WTC11 (cell line): ENCODE results near the gene IGFBP2. TPM values are rescaled to one million over a fixed set of nuclear protein-coding genes. Genes with fewer than 3 reads are reported as not detected.
A peak's percentile ranks its signal among the peaks of the same experiment; 100 is the strongest.

ENCODE experiments used
- ATAC-seq: fragments of 200-7000 bp; cut with Tn5 transposase; 2 replicates; pipeline ENCODE4 v1.10.0; 2021; ENCODE audit warnings: mild to moderate bottlenecking, moderate library complexity
- CTCF ChIA-PET: fragments of 300-600 bp; sonication (Branson Sonifier 250); formaldehyde crosslinking; loops from one replicate; lab custom pipeline; 2021; ENCODE audit warnings: antibody characterized with exemption; lab: Charles Lee
- POLR2A ChIA-PET: fragments of 350-600 bp; sonication (Branson Sonifier 250); formaldehyde crosslinking; loops from one replicate; lab custom pipeline; 2021; ENCODE audit warnings: antibody characterized with exemption; lab: Charles Lee
- DNase-seq: peaks from one replicate; pipeline ENCODE4 v3.0.0; 2021; ENCODE audit warnings: low spot score
- H3K27ac Mint-ChIP-seq: 2 replicates; pipeline ENCODE4 v1.8.0; 2021; ENCODE audit warnings: mixed read lengths
- H3K27me3 Mint-ChIP-seq: 2 replicates; pipeline ENCODE4 v1.8.0; 2021; ENCODE audit warnings: low read depth, mild to moderate bottlenecking, moderate library complexity, mixed read lengths
- H3K36me3 Mint-ChIP-seq: 2 replicates; pipeline ENCODE4 v1.8.0; 2021; ENCODE audit warnings: mixed read lengths
- H3K4me1 Mint-ChIP-seq: 2 replicates; pipeline ENCODE4 v1.8.0; 2022; ENCODE audit warnings: mixed read lengths
- H3K4me3 Mint-ChIP-seq: 2 replicates; pipeline ENCODE4 v1.8.0; 2021; ENCODE audit warnings: mild to moderate bottlenecking, moderate library complexity, mixed read lengths
- H3K9me3 Mint-ChIP-seq: 2 replicates; pipeline ENCODE4 v1.8.0; 2021; ENCODE audit warnings: mixed read lengths
- CREB1 ChIP-seq: sonication (generic); formaldehyde crosslinking; IDR thresholded peaks from 2 replicates; pipeline ENCODE4 v1.8.0; 2023; ENCODE audit warnings: mild to moderate bottlenecking, missing genetic modification reagents
- EMX1 ChIP-seq: fragments of 250-450 bp; sonication (Bioruptor Pico); IDR thresholded peaks from 2 replicates; pipeline ENCODE4 v1.8.0; 2021; ENCODE audit warnings: mild to moderate bottlenecking
- GABPB1 ChIP-seq: sonication (generic); formaldehyde crosslinking; IDR thresholded peaks from 2 replicates; pipeline ENCODE4 v1.8.1; 2023; ENCODE audit warnings: mild to moderate bottlenecking, missing genetic modification reagents
- GRHL2 ChIP-seq: fragments of 250-450 bp; sonication (Bioruptor Pico); IDR thresholded peaks from 2 replicates; pipeline ENCODE4 v1.8.0; 2022; ENCODE audit warnings: mild to moderate bottlenecking, moderate library complexity; ENCODE audit not compliant: insufficient replicate concordance, severe bottlenecking
- HMGA2 ChIP-seq: fragments of 250-450 bp; sonication (Bioruptor Pico); IDR thresholded peaks from 2 replicates; pipeline ENCODE4 v1.4.0; 2021; ENCODE audit warnings: mild to moderate bottlenecking, moderate library complexity
- IRF2 ChIP-seq: sonication (generic); formaldehyde crosslinking; IDR thresholded peaks from 2 replicates; pipeline ENCODE4 v1.8.0; 2022; ENCODE audit warnings: low read depth, missing genetic modification reagents, borderline replicate concordance
- JUN ChIP-seq: sonication (generic); formaldehyde crosslinking; IDR thresholded peaks from 2 replicates; pipeline ENCODE4 v1.8.0; 2023; ENCODE audit warnings: mild to moderate bottlenecking, missing genetic modification reagents
- MYBL2 ChIP-seq: sonication (generic); formaldehyde crosslinking; IDR thresholded peaks from 2 replicates; pipeline ENCODE4 v1.8.1; 2023; ENCODE audit warnings: mild to moderate bottlenecking, moderate library complexity, missing genetic modification reagents
- NFATC4 ChIP-seq: fragments of 250-450 bp; sonication (Bioruptor Pico); IDR thresholded peaks from 2 replicates; pipeline ENCODE4 v1.9.0; 2021; ENCODE audit warnings: mild to moderate bottlenecking
- NR3C1 ChIP-seq: sonication (generic); formaldehyde crosslinking; conservative IDR thresholded peaks from 2 replicates; pipeline ENCODE4 v1.8.1; 2023; ENCODE audit warnings: low read depth, mild to moderate bottlenecking, missing genetic modification reagents
- PRRX2 ChIP-seq: fragments of 250-450 bp; sonication (Bioruptor Pico); IDR thresholded peaks from 2 replicates; pipeline ENCODE4 v1.8.0; 2021; ENCODE audit warnings: mild to moderate bottlenecking
- SP1 ChIP-seq: sonication (generic); formaldehyde crosslinking; conservative IDR thresholded peaks from 2 replicates; pipeline ENCODE4 v1.8.1; 2022; ENCODE audit warnings: missing genetic modification reagents
- ZBTB21 ChIP-seq: sonication (generic); formaldehyde crosslinking; IDR thresholded peaks from 2 replicates; pipeline ENCODE4 v1.8.1; 2023; ENCODE audit warnings: mild to moderate bottlenecking, missing genetic modification reagents, borderline replicate concordance
- ZNF219 ChIP-seq: sonication (generic); formaldehyde crosslinking; IDR thresholded peaks from 2 replicates; pipeline ENCODE4 v1.8.0; 2023; ENCODE audit warnings: missing genetic modification reagents, mild to moderate bottlenecking, borderline replicate concordance
- total RNA-seq: library from RNA; stranded (reverse); gene quantifications from 3 replicates; pipeline ENCODE4 v1.2.3, GENCODE V29; 2021
- TF ChIP-seq, protein P1 (sequence below): sonication (generic); formaldehyde crosslinking; IDR thresholded peaks from 2 replicates; pipeline ENCODE4 v1.8.1; 2023; ENCODE audit warnings: mild to moderate bottlenecking, missing genetic modification reagents, moderate library complexity
- TF ChIP-seq, protein P2 (sequence below): fragments of 250-450 bp; sonication (Bioruptor Pico); IDR thresholded peaks from 2 replicates; pipeline ENCODE4 v1.9.0; 2021; ENCODE audit warnings: mild to moderate bottlenecking, borderline replicate concordance
- TF ChIP-seq, protein P3 (sequence below): sonication (generic); formaldehyde crosslinking; conservative IDR thresholded peaks from 2 replicates; pipeline ENCODE4 v1.8.1; 2022; ENCODE audit warnings: mild to moderate bottlenecking, missing genetic modification reagents
- TF ChIP-seq, protein P4 (sequence below): sonication (generic); formaldehyde crosslinking; IDR thresholded peaks from 2 replicates; pipeline ENCODE4 v1.8.0; 2023; ENCODE audit warnings: missing genetic modification reagents
- TF ChIP-seq, protein P5 (sequence below): sonication (generic); formaldehyde crosslinking; IDR thresholded peaks from 2 replicates; pipeline ENCODE4 v1.8.1; 2022; ENCODE audit warnings: mild to moderate bottlenecking, moderate library complexity, missing genetic modification reagents
- TF ChIP-seq, protein P6 (sequence below): sonication (generic); formaldehyde crosslinking; IDR thresholded peaks from 2 replicates; pipeline ENCODE4 v1.8.1; 2022; ENCODE audit warnings: missing genetic modification reagents, borderline replicate concordance

Gene IGFBP2
- total RNA-seq, 1 experiment from 2014 or later: 514 TPM

DNA sequence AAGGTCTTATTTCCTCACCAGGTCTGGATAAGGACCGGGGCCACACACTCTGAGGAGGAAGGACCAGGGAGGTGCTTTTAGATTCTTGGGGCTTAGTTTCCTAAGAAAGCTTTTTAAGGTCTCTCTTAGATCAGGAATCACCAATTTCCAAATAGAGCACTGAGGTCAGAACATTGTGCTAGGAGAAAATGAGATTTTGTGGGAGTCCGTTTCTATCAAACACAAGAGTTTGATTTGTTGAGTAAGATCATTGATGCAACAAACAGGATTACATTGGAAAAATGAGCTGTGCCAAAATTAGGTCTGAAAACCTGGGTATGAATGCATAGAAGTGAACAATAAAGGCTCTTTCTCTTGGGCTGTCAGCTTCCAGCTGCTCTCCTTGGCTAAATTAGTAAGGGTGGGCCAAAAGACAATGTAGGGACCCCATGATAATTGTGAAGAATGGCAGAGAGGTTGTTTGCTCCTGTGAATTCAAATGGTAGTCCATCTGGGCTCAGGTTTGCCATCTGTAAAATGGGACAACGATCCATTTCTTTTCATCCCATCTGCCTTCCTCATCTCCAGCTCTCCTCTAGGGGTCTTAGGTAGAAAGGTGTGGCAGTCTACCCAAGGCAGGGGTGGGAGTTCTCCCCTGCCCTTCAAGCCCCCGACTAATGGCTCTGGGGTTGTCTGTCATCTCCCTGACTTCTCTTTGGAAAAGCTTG lies 20.0 kb downstream of the IGFBP2 start (continued):
- TF ChIP-seq, protein P1, sequence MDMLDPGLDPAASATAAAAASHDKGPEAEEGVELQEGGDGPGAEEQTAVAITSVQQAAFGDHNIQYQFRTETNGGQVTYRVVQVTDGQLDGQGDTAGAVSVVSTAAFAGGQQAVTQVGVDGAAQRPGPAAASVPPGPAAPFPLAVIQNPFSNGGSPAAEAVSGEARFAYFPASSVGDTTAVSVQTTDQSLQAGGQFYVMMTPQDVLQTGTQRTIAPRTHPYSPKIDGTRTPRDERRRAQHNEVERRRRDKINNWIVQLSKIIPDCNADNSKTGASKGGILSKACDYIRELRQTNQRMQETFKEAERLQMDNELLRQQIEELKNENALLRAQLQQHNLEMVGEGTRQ: no peak

DNA sequence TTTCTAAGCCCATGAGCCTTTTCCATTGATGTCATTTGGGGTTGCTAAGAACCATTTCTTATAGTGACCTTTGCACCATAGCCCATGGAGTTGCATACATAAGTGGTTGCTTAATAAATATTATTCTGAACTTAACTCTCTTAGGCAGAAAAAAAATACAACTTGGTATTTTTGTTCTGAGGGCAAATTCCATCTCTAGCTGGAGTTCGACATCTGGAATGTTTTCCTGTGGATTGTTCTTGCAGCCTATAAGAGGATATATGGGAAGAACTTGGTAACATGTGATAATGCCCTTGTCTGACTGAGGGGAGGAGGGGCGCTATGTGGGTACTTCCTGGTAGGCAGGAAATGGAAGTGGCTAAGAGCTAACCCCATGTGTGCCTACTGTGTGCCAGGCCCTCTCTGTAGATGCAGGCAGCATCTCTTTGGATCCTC lies 20.7 kb downstream of the IGFBP2 start:
- ATAC-seq: no peak
- Mint-ChIP-seq H3K27me3 (no peaks in the 10 kb centered on the region), H3K27ac (no peak overlapping the region), H3K4me1 (peaks cover 80% of the 10 kb centered on the region), H3K36me3 (peaks cover 51% of the 10 kb centered on the region), H3K9me3 (no peaks in the 10 kb centered on the region), H3K4me3 (no peak overlapping the region)
- no peak for TF ChIP-seq NFATC4 (CRISPR knock-in tag)
- TF ChIP-seq, protein P2, sequence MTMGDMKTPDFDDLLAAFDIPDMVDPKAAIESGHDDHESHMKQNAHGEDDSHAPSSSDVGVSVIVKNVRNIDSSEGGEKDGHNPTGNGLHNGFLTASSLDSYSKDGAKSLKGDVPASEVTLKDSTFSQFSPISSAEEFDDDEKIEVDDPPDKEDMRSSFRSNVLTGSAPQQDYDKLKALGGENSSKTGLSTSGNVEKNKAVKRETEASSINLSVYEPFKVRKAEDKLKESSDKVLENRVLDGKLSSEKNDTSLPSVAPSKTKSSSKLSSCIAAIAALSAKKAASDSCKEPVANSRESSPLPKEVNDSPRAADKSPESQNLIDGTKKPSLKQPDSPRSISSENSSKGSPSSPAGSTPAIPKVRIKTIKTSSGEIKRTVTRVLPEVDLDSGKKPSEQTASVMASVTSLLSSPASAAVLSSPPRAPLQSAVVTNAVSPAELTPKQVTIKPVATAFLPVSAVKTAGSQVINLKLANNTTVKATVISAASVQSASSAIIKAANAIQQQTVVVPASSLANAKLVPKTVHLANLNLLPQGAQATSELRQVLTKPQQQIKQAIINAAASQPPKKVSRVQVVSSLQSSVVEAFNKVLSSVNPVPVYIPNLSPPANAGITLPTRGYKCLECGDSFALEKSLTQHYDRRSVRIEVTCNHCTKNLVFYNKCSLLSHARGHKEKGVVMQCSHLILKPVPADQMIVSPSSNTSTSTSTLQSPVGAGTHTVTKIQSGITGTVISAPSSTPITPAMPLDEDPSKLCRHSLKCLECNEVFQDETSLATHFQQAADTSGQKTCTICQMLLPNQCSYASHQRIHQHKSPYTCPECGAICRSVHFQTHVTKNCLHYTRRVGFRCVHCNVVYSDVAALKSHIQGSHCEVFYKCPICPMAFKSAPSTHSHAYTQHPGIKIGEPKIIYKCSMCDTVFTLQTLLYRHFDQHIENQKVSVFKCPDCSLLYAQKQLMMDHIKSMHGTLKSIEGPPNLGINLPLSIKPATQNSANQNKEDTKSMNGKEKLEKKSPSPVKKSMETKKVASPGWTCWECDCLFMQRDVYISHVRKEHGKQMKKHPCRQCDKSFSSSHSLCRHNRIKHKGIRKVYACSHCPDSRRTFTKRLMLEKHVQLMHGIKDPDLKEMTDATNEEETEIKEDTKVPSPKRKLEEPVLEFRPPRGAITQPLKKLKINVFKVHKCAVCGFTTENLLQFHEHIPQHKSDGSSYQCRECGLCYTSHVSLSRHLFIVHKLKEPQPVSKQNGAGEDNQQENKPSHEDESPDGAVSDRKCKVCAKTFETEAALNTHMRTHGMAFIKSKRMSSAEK (CRISPR knock-in tag): no peak
- no peak for TF ChIP-seq NR3C1
- no peak for TF ChIP-seq PRRX2 (CRISPR knock-in tag)
- TF ChIP-seq, protein P3, sequence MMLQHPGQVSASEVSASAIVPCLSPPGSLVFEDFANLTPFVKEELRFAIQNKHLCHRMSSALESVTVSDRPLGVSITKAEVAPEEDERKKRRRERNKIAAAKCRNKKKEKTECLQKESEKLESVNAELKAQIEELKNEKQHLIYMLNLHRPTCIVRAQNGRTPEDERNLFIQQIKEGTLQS (CRISPR knock-in tag): no peak
- no peak for TF ChIP-seq IRF2 (CRISPR knock-in tag)
- ChIA-PET CTCF (interaction anchor here (1.1 to 2.3 kb wide), 4 partner anchors 8 to 22 kb away, joined by 4 to 10 read pairs (median 6); no protein-coding TSS in a partner anchor), POLR2A (no interaction called here)
- DNase-seq: no peak

DNA sequence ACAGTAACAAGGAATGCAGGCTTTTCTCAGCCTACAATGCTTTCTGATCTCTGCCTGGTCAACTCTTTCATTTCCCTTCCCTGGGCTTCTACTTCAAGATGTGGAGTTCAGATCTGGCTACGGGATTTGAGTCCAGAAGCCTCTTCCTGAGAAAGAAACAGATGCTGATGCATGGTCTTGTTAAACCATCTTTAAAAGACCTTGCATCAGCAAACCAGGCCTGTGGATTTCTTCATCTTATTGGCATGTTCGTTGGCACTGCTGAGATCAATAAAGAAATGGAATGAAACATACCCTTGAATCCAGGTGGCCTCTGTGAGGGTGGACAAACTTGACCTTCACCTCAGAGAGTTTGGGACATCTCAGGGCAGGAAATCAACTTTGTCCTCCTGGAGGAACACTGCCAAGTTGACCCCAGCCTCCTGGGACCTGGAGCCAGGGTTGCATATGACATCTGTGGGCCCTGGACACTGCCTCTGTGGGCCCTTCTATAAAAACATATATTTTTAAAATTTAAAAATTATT lies 21.4 kb downstream of the IGFBP2 start:
- DNase-seq: no peak
- ChIA-PET POLR2A (no interaction called here), CTCF (interaction anchor here (1.0 to 2.3 kb wide), 5 partner anchors 7 to 138 kb away, joined by 3 to 10 read pairs (median 5); no protein-coding TSS in a partner anchor)
- H3K36me3 Mint-ChIP-seq: peaks cover 54% of the 10 kb centered on the region
- peaks cover 78% of the 10 kb centered on the region for H3K4me1 Mint-ChIP-seq
- no peak overlapping the region for H3K4me3 Mint-ChIP-seq
- H3K9me3 Mint-ChIP-seq: no peaks in the 10 kb centered on the region
- no peaks in the 10 kb centered on the region for H3K27me3 Mint-ChIP-seq
- TF ChIP-seq MYBL2 (CRISPR knock-in tag): no peak
- no peak for TF ChIP-seq ZNF219 (CRISPR knock-in tag)
- TF ChIP-seq CREB1 (CRISPR knock-in tag): no peak
- TF ChIP-seq, protein P4, sequence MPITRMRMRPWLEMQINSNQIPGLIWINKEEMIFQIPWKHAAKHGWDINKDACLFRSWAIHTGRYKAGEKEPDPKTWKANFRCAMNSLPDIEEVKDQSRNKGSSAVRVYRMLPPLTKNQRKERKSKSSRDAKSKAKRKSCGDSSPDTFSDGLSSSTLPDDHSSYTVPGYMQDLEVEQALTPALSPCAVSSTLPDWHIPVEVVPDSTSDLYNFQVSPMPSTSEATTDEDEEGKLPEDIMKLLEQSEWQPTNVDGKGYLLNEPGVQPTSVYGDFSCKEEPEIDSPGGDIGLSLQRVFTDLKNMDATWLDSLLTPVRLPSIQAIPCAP (CRISPR knock-in tag): no peak
- no peak for TF ChIP-seq JUN (CRISPR knock-in tag)
- TF ChIP-seq ZBTB21 (CRISPR knock-in tag): no peak
- TF ChIP-seq, protein P5, sequence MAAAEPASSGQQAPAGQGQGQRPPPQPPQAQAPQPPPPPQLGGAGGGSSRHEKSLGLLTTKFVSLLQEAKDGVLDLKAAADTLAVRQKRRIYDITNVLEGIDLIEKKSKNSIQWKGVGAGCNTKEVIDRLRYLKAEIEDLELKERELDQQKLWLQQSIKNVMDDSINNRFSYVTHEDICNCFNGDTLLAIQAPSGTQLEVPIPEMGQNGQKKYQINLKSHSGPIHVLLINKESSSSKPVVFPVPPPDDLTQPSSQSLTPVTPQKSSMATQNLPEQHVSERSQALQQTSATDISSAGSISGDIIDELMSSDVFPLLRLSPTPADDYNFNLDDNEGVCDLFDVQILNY: no peak
- TF ChIP-seq HMGA2 (CRISPR knock-in tag): no peak
- no peak for TF ChIP-seq EMX1
- no peak for TF ChIP-seq GRHL2 (CRISPR knock-in tag)
- no peak for TF ChIP-seq GABPB1 (CRISPR knock-in tag)
- TF ChIP-seq, protein P6, sequence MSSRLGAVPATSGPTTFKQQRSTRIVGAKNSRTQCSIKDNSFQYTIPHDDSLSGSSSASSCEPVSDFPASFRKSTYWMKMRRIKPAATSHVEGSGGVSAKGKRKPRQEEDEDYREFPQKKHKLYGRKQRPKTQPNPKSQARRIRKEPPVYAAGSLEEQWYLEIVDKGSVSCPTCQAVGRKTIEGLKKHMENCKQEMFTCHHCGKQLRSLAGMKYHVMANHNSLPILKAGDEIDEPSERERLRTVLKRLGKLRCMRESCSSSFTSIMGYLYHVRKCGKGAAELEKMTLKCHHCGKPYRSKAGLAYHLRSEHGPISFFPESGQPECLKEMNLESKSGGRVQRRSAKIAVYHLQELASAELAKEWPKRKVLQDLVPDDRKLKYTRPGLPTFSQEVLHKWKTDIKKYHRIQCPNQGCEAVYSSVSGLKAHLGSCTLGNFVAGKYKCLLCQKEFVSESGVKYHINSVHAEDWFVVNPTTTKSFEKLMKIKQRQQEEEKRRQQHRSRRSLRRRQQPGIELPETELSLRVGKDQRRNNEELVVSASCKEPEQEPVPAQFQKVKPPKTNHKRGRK (CRISPR knock-in tag): no peak
- TF ChIP-seq SP1: no peak
- TF ChIP-seq, all 79 proteins: peak for 0
- no peak for ATAC-seq
- 0 out of 2 replicates have a peak overlapping the region, but pooled peaks have one; percentile 11 for H3K27ac Mint-ChIP-seq
